ENCODE results near the gene DOHH.

Gene DOHH

GRCh38 chr19:3539756-3540118 is 39.3 kb upstream of the DOHH start:
- no peak overlapping the region for H3K4me3 ChIP-seq (ENCODE audit: low read depth, low read length)
- H3K27ac ChIP-seq (ENCODE audit: low read depth, low read length) = no peak overlapping the region
- no peaks in the 10 kb centered on the region for H3K4me1 ChIP-seq (ENCODE audit: control insufficient read depth, insufficient read depth, low read length)
- peaks cover 10% of the 10 kb centered on the region for H3K36me3 ChIP-seq (ENCODE audit: control insufficient read depth, insufficient read depth, low read length)
- H3K9me3 ChIP-seq (ENCODE audit: control insufficient read depth, insufficient read depth, low read length) = no peaks in the 10 kb centered on the region
- no peak overlapping the region for H3K9ac ChIP-seq (ENCODE audit: low read depth, low read length)
- no peaks in the 10 kb centered on the region for H3K27me3 ChIP-seq (ENCODE audit: control insufficient read depth, insufficient read depth, low read length)

DNA sequence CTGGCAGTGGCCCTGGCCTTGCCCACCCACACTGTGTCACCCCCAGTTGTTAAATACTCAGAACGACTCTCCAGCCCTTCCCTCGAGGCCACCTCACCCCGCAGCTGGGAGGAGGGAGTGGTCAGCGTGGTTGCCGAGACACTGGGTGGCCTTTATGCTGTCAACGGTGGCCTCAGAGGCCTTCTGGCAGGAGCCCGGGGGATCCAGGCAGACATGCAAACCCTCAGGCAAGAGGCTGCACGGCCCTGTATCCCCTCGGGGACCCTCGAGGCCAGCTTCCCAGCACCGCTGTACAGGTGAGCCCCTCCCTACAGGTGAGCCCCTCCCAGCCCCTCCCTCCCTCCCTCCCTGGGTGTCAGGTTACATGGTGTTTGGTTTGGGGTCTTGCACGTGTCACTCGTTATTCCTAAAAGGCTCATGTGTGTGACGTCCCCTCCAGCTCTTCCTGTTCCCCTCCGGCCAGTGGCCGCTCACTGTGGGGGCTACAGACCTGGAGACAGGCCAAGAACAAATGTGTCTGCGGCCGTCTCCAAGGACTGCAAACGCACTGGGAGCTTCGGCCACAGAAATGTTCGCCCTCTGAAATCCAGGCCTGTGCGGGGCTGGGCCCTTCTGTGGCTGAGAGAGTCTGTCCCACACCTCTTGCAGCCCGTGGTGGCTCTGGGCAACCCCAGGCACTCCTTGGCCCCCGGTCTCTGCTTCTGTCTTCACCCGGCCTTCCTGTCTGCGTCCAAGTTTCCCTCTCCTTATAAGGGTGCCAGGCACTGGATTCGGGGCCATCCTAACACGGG is 38.7 kb upstream of the DOHH start, which contains the start of gene TEKTIP1:
Gene TEKTIP1 (plus strand): TSS at position 210 of the 791 bp plus-strand sequence. CDS start 4 bp downstream, at position 214.
- H3K4me1 ChIP-seq (ENCODE audit: control insufficient read depth, insufficient read depth, low read length) = no peaks in the 10 kb centered on the region
- H3K27ac ChIP-seq (ENCODE audit: low read depth, low read length) = peak within 1 kb of the TSS; percentile 35

GRCh38 chr19:3538258-3538929 is 37.9 kb upstream of the DOHH start:
- Histone ChIP-seq H3K9me3 (ENCODE audit: control insufficient read depth, insufficient read depth, low read length) (no peaks in the 10 kb centered on the region), H3K27me3 (ENCODE audit: control insufficient read depth, insufficient read depth, low read length) (no peaks in the 10 kb centered on the region), H3K9ac (ENCODE audit: low read depth, low read length) (no peak overlapping the region), H3K4me3 (ENCODE audit: low read depth, low read length) (no peak overlapping the region), H3K36me3 (ENCODE audit: control insufficient read depth, insufficient read depth, low read length) (peaks cover 22% of the 10 kb centered on the region), H3K27ac (ENCODE audit: low read depth, low read length) (peak overlapping the region; percentile 35), H3K4me1 (ENCODE audit: control insufficient read depth, insufficient read depth, low read length) (no peaks in the 10 kb centered on the region)

More for the DNA sequence above, 38.7 kb upstream of the DOHH start, which contains the start of gene TEKTIP1:
- Histone ChIP-seq H3K9ac (ENCODE audit: low read depth, low read length) (no peak within 1 kb of the TSS), H3K27me3 (ENCODE audit: control insufficient read depth, insufficient read depth, low read length) (no peaks in the 10 kb centered on the region), H3K36me3 (ENCODE audit: control insufficient read depth, insufficient read depth, low read length) (peaks cover 16% of the 10 kb centered on the region), H3K9me3 (ENCODE audit: control insufficient read depth, insufficient read depth, low read length) (no peaks in the 10 kb centered on the region), H3K4me3 (ENCODE audit: low read depth, low read length) (no peak within 1 kb of the TSS)

DNA sequence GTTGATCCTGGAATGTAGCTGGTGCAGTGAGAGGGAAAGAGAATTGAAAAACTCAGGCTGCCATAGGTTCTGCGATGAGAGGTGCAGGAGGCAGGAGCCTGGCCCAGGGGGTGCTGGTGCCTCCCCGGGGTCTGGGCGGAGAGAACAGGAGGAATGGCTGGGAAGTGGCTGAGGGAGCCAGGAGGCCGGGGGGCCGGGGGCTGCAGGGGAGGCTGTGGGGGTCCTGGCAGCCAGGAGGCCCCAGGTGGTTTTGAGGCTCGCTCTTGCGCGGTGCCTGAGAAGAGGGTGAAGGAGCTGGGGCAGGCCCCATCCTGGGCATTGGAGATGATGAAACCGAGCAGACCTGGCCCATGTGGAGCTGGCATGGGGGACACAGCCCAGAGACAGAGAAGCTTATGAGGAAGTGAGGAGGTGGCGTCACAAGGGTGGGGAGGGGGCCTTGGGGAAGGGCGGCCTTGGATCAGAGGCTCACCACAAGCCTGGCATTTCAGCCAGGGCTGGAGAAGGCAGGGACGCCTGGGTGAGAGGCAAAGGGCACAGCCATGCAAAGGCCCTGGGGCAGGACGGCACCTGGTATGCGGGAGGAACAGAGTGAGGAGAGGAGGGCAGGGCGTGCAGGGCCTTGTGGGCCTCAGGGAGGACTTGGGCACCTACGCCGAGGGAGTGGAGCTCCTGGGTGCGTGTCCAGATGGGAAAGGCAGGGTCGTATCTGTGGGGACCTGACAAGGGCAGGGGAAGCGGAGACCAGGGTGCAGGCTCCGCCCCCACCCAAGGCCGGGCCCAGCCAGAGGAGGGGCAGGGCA is 37.2 kb upstream of the DOHH start:
- Histone ChIP-seq H3K27me3 (ENCODE audit: control insufficient read depth, insufficient read depth, low read length) (no peaks in the 10 kb centered on the region), H3K27ac (ENCODE audit: low read depth, low read length) (no peak overlapping the region), H3K36me3 (ENCODE audit: control insufficient read depth, insufficient read depth, low read length) (peaks cover 30% of the 10 kb centered on the region), H3K4me1 (ENCODE audit: control insufficient read depth, insufficient read depth, low read length) (no peaks in the 10 kb centered on the region), H3K4me3 (ENCODE audit: low read depth, low read length) (no peak overlapping the region), H3K9me3 (ENCODE audit: control insufficient read depth, insufficient read depth, low read length) (no peaks in the 10 kb centered on the region), H3K9ac (ENCODE audit: low read depth, low read length) (no peak overlapping the region)

DNA sequence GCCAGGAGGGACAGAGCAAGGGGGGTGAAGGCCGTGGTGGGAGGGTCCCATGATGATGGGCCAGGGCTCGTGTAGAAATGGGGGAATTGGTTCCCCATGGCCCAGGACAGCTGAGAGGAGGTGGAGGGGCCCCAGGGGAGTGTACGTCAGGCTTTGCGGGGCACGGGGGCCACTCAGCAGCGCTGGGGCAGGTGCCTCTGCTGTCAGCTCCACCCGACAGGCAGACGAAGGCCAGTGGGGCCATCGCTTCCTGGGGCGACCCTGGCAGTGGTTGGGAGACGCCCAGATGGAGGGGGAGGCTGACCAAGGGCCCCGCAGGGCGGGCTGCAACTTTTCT is 36.6 kb upstream of the DOHH start:
- H3K9ac ChIP-seq (ENCODE audit: low read depth, low read length) = no peak overlapping the region
- H3K4me1 ChIP-seq (ENCODE audit: control insufficient read depth, insufficient read depth, low read length) = no peaks in the 10 kb centered on the region
- peaks cover 36% of the 10 kb centered on the region for H3K36me3 ChIP-seq (ENCODE audit: control insufficient read depth, insufficient read depth, low read length)
- H3K9me3 ChIP-seq (ENCODE audit: control insufficient read depth, insufficient read depth, low read length) = no peaks in the 10 kb centered on the region
- no peaks in the 10 kb centered on the region for H3K27me3 ChIP-seq (ENCODE audit: control insufficient read depth, insufficient read depth, low read length)
- H3K4me3 ChIP-seq (ENCODE audit: low read depth, low read length) = no peak overlapping the region
- H3K27ac ChIP-seq (ENCODE audit: low read depth, low read length) = no peak overlapping the region

DNA sequence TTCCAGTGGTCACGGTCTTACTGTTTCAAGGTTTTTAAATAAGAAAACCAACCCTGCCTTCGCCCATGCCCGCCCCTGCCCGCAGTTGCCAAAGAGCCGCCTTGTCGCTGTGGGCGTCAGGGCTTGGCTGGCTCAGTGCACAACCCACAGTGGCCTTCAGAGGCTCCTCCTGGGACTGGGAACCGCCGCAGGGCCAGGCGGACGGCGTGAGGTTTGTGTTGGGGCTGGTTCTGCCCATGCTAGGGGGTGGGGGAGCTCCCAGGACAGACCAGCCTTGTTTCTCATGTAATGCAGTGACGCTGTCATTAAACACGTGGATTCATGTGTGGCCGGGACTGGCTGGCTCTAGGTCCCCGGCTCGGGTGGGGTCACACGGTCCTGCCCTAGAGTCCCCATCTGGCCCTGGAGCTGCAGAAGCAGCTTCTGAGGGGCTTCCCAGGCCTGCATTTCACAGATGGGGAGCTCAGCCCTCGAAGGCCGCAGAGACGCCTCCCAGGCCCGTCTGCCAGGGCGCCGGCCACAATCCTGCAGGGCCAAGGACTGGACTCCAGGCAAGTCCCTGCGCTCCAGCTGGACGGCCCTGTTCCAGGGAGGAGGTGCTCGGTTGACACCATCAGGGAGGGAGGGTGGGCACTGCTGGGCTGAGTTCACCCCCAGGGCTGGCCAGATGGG is 36.1 kb upstream of the DOHH start:
- peaks cover 41% of the 10 kb centered on the region for H3K36me3 ChIP-seq (ENCODE audit: control insufficient read depth, insufficient read depth, low read length)
- no peak overlapping the region for H3K27ac ChIP-seq (ENCODE audit: low read depth, low read length)
- no peaks in the 10 kb centered on the region for H3K27me3 ChIP-seq (ENCODE audit: control insufficient read depth, insufficient read depth, low read length)
- no peak overlapping the region for H3K9ac ChIP-seq (ENCODE audit: low read depth, low read length)
- no peaks in the 10 kb centered on the region for H3K9me3 ChIP-seq (ENCODE audit: control insufficient read depth, insufficient read depth, low read length)
- no peaks in the 10 kb centered on the region for H3K4me1 ChIP-seq (ENCODE audit: control insufficient read depth, insufficient read depth, low read length)
- no peak overlapping the region for H3K4me3 ChIP-seq (ENCODE audit: low read depth, low read length)

GRCh38 chr19:3535981-3536380 is 35.5 kb upstream of the DOHH start:
- peaks cover 46% of the 10 kb centered on the region for H3K36me3 ChIP-seq (ENCODE audit: control insufficient read depth, insufficient read depth, low read length)
- no peak overlapping the region for H3K9ac ChIP-seq (ENCODE audit: low read depth, low read length)
- no peak overlapping the region for H3K4me3 ChIP-seq (ENCODE audit: low read depth, low read length)
- H3K27ac ChIP-seq (ENCODE audit: low read depth, low read length) = no peak overlapping the region
- H3K4me1 ChIP-seq (ENCODE audit: control insufficient read depth, insufficient read depth, low read length) = no peaks in the 10 kb centered on the region
- H3K27me3 ChIP-seq (ENCODE audit: control insufficient read depth, insufficient read depth, low read length) = no peaks in the 10 kb centered on the region
- no peaks in the 10 kb centered on the region for H3K9me3 ChIP-seq (ENCODE audit: control insufficient read depth, insufficient read depth, low read length)

GRCh38 chr19:3535563-3535965 is 35.1 kb upstream of the DOHH start:
- Histone ChIP-seq H3K9me3 (ENCODE audit: control insufficient read depth, insufficient read depth, low read length) (no peaks in the 10 kb centered on the region), H3K27me3 (ENCODE audit: control insufficient read depth, insufficient read depth, low read length) (no peaks in the 10 kb centered on the region), H3K4me3 (ENCODE audit: low read depth, low read length) (no peak overlapping the region), H3K36me3 (ENCODE audit: control insufficient read depth, insufficient read depth, low read length) (peaks cover 50% of the 10 kb centered on the region), H3K27ac (ENCODE audit: low read depth, low read length) (no peak overlapping the region), H3K9ac (ENCODE audit: low read depth, low read length) (no peak overlapping the region), H3K4me1 (ENCODE audit: control insufficient read depth, insufficient read depth, low read length) (no peaks in the 10 kb centered on the region)

DNA sequence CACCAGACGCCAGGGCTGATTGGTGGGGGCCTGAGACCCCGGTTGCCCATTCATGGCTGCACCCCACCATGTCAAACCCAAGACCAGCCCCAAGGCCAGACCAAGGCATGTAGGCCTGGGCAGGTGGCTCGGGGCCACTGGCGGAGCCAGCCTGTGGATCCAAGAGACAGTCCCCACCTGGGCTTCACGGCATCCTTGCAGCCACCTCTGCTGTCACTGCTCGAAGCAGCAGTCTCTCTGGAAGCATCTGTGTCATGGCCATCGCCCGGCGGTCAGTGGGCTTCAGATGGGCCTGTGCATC is 34.7 kb upstream of the DOHH start:
- H3K4me1 ChIP-seq (ENCODE audit: control insufficient read depth, insufficient read depth, low read length) = no peaks in the 10 kb centered on the region
- H3K9me3 ChIP-seq (ENCODE audit: control insufficient read depth, insufficient read depth, low read length) = no peaks in the 10 kb centered on the region
- H3K4me3 ChIP-seq (ENCODE audit: low read depth, low read length) = no peak overlapping the region
- no peaks in the 10 kb centered on the region for H3K27me3 ChIP-seq (ENCODE audit: control insufficient read depth, insufficient read depth, low read length)
- H3K9ac ChIP-seq (ENCODE audit: low read depth, low read length) = no peak overlapping the region
- no peak overlapping the region for H3K27ac ChIP-seq (ENCODE audit: low read depth, low read length)
- peaks cover 50% of the 10 kb centered on the region for H3K36me3 ChIP-seq (ENCODE audit: control insufficient read depth, insufficient read depth, low read length)

DNA sequence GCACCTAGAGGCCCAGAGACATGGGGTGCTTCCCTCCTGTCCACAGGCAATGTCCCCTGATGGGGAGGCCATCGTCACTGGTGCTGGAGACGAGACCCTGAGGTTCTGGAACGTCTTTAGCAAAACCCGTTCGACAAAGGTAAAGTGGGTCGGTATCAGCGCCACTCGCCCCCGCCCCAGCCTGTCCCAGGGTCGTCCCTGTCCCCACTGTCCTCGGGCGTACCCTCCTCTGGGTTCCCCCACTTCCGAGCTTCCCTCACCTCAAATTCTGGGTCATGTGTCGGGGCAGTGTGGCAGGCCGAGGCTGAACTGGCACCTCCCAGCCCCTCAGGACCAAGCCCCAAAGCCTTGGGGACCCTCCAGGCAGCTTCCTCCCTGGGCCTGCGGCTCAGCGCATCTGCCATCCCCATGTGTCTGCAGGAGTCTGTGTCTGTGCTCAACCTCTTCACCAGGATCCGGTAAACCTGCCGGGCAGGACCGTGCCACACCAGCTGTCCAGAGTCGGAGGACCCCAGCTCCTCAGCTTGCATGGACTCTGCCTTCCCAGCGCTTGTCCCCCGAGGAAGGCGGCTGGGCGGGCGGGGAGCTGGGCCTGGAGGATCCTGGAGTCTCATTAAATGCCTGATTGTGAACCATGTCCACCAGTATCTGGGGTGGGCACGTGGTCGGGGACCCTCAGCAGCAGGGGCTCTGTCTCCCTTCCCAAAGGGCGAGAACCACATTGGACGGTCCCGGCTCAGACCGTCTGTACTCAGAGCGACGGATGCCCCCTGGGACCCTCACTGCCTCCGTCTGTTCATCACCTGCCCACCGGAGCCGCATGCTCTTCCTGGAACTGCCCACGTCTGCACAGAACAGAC is 34.1 kb upstream of the DOHH start:
- H3K27ac ChIP-seq (ENCODE audit: low read depth, low read length) = no peak overlapping the region
- H3K9ac ChIP-seq (ENCODE audit: low read depth, low read length) = no peak overlapping the region
- H3K36me3 ChIP-seq (ENCODE audit: control insufficient read depth, insufficient read depth, low read length) = peaks cover 50% of the 10 kb centered on the region

More for the DNA sequence above, 34.1 kb upstream of the DOHH start:
- Histone ChIP-seq H3K4me1 (ENCODE audit: control insufficient read depth, insufficient read depth, low read length) (no peaks in the 10 kb centered on the region), H3K9me3 (ENCODE audit: control insufficient read depth, insufficient read depth, low read length) (no peaks in the 10 kb centered on the region), H3K4me3 (ENCODE audit: low read depth, low read length) (no peak overlapping the region), H3K27me3 (ENCODE audit: control insufficient read depth, insufficient read depth, low read length) (no peaks in the 10 kb centered on the region)

All from HUES48 (cell line).